ENCODE results near the gene DUSP7.

GRCh38 chr3:52022323-52023100 lies 33.9 kb downstream of the DUSP7 start:
- no peak for TF ChIP-seq CTCF (IDR thresholded peaks at IDR 0.05; ENCODE audit: extremely low read depth in 1 of 2, insufficient read depth in 1 of 2, low read depth in 1 of 2, low read length in 2 of 2)
- no peak for TF ChIP-seq MAX (IDR thresholded peaks at IDR 0.05; ENCODE audit: insufficient read depth, insufficient read length)
- TF ChIP-seq POLR2AphosphoS5 (IDR thresholded peaks at IDR 0.05; ENCODE audit: insufficient read depth, low read depth, low read length) = no peak
- TF ChIP-seq POLR2A (IDR thresholded peaks at IDR 0.05; ENCODE audit: low read depth, low read length) = no peak
- TF ChIP-seq EZH2 (IDR thresholded peaks at IDR 0.05; ENCODE audit: borderline replicate concordance, low read depth, low read length, severe bottlenecking) = no peak
- no peak for TF ChIP-seq MYC (IDR thresholded peaks at IDR 0.05; ENCODE audit: low read depth, low read length)
- TF ChIP-seq JUN (IDR thresholded peaks at IDR 0.05; ENCODE audit: borderline replicate concordance, insufficient read depth, insufficient read length, low read depth) = no peak
